HG03045 (cell line): ENCODE results near the gene TBC1D10A.
A peak's percentile ranks its signal among the peaks of the same experiment; 100 is the strongest.

Experiments
- ATAC-seq: cut with Tn5 transposase; IDR thresholded peaks from one replicate; pipeline ENCODE4 v1.9.1; 2021; ENCODE audit warnings: mild to moderate bottlenecking, moderate library complexity; ENCODE audit not compliant: unreplicated experiment

TBC1D10A gene

GRCh38 chr22:30268331-30268730 is 58.4 kb downstream of the TBC1D10A start:
- ATAC-seq: no peak

- ATAC-seq: no peak
Observed at GRCh38 chr22:30267382-30268302, 59.1 kb downstream of the TBC1D10A start.

- peak; percentile 15 for ATAC-seq
Observed at GRCh38 chr22:30266445-30267381, 60.0 kb downstream of the TBC1D10A start, which contains the start of gene OSM. OSM (minus strand) TSS chr22:30266851; CDS start chr22:30266799, 52 bp downstream.

- ATAC-seq: peak; percentile 59
Observed at GRCh38 chr22:30265823-30266444, 60.8 kb downstream of the TBC1D10A start.

- ATAC-seq: no peak
Observed at GRCh38 chr22:30265131-30265720, 61.5 kb downstream of the TBC1D10A start.

- ATAC-seq: no peak
Observed at GRCh38 chr22:30263883-30264282, 62.9 kb downstream of the TBC1D10A start.

GRCh38 chr22:30262917-30263741 is 63.6 kb downstream of the TBC1D10A start:
- no peak for ATAC-seq

GRCh38 chr22:30262112-30262511 is 64.6 kb downstream of the TBC1D10A start:
- no peak for ATAC-seq

- ATAC-seq: no peak
Observed at GRCh38 chr22:30261134-30261533, 65.6 kb downstream of the TBC1D10A start.

- no peak for ATAC-seq
Observed at GRCh38 chr22:30260682-30261081, 66.1 kb downstream of the TBC1D10A start.

GRCh38 chr22:30260276-30260675 is 66.5 kb downstream of the TBC1D10A start:
- ATAC-seq: no peak

GRCh38 chr22:30254314-30254713 is 72.4 kb downstream of the TBC1D10A start:
- no peak for ATAC-seq

GRCh38 chr22:30253205-30253852 is 73.4 kb downstream of the TBC1D10A start:
- ATAC-seq: no peak

- no peak for ATAC-seq
Observed at GRCh38 chr22:30252411-30253204, 74.1 kb downstream of the TBC1D10A start.

- ATAC-seq: no peak
Observed at GRCh38 chr22:30251711-30252110, 75.0 kb downstream of the TBC1D10A start.

- ATAC-seq: no peak
Observed at GRCh38 chr22:30250661-30251267, 76.0 kb downstream of the TBC1D10A start.

GRCh38 chr22:30250039-30250565 is 76.6 kb downstream of the TBC1D10A start:
- no peak for ATAC-seq
